Neural cell (in vitro differentiated cells): ENCODE results near the gene IKBKG. TPM values are rescaled to one million over a fixed set of nuclear protein-coding genes. Genes with fewer than 3 reads are reported as not detected.

Source experiments
- H2AFZ ChIP-seq: fragments of 200-600, 300-800 bp; sonication (generic), shearing (Covaris generic); 2 replicates; pipeline ENCODE4 v1.6.0; 2014; ENCODE audit warnings: low read depth, mild to moderate bottlenecking, antibody characterized with exemption, low read length, moderate library complexity
- H3F3A ChIP-seq: fragments of 200-600 bp; shearing (Covaris generic); 2 replicates; pipeline ENCODE4 v1.6.1; 2016; ENCODE audit warnings: mild to moderate bottlenecking, moderate library complexity, mixed read lengths, antibody characterized with exemption, low read length; ENCODE audit not compliant: insufficient read depth, poor library complexity, severe bottlenecking
- H3K27ac ChIP-seq: fragments of 200-600, 300-800 bp; sonication (generic), shearing (Covaris generic); 2 replicates; pipeline ENCODE4 v1.5.1; 2014; ENCODE audit warnings: mild to moderate bottlenecking, low read length, moderate library complexity
- H3K27me3 ChIP-seq: fragments of 300-800, 200-600 bp; sonication (generic), shearing (Covaris generic); 2 replicates; pipeline ENCODE4 v1.6.0; 2014; ENCODE audit warnings: mild to moderate bottlenecking, low read depth, low read length, moderate library complexity; ENCODE audit not compliant: insufficient read depth
- H3K36me3 ChIP-seq: fragments of 300-800, 200-600 bp; sonication (generic), shearing (Covaris generic); 2 replicates; pipeline ENCODE4 v1.5.1; 2014; ENCODE audit warnings: mild to moderate bottlenecking, antibody characterized with exemption, low read length, moderate library complexity; ENCODE audit not compliant: insufficient read depth
- H3K4me2 ChIP-seq: fragments of 300-800, 200-600 bp; sonication (generic), shearing (Covaris generic); 2 replicates; pipeline ENCODE4 v1.6.0; 2014; ENCODE audit warnings: mild to moderate bottlenecking, low read length
- H3K4me3 ChIP-seq: fragments of 300-800, 200-600 bp; sonication (generic), shearing (Covaris generic); 2 replicates; pipeline ENCODE4 v1.5.1; 2014; ENCODE audit warnings: mild to moderate bottlenecking, low read length, moderate library complexity
- H3K79me2 ChIP-seq: fragments of 200-600 bp; shearing (Covaris generic); replicated peaks from 2 replicates; pipeline ENCODE4 v1.6.0; 2014; ENCODE audit warnings: mild to moderate bottlenecking, low read length, moderate library complexity; ENCODE audit not compliant: insufficient read depth
- H3K9ac ChIP-seq: fragments of 300-800, 200-600 bp; sonication (generic), shearing (Covaris generic); 2 replicates; pipeline ENCODE4 v1.6.1; 2016; ENCODE audit warnings: mild to moderate bottlenecking, low read length, mixed read lengths
- H3K9me2 ChIP-seq: fragments of 200-600 bp; shearing (Covaris generic); 2 replicates; pipeline ENCODE4 v1.6.1; 2016; ENCODE audit warnings: mild to moderate bottlenecking, low read length, mixed read lengths; ENCODE audit not compliant: insufficient read depth
- H3K9me3 ChIP-seq: fragments of 200-600, 300-800 bp; sonication (generic), shearing (Covaris generic); 2 replicates; pipeline ENCODE4 v1.6.1; 2016; ENCODE audit warnings: mild to moderate bottlenecking, mixed run types, low read length, moderate library complexity, mixed read lengths
- H4K20me1 ChIP-seq: fragments of 200-600 bp; shearing (Covaris generic); 2 replicates; pipeline ENCODE4 v1.6.1; 2016; ENCODE audit warnings: mild to moderate bottlenecking, mixed run types; ENCODE audit not compliant: insufficient read depth
- CTCF ChIP-seq: fragments of 450-650 bp; IDR thresholded peaks from 2 replicates; pipeline ENCODE4 v1.5.1; 2014; ENCODE audit warnings: antibody characterized with exemption, mild to moderate bottlenecking, moderate library complexity; ENCODE audit not compliant: poor library complexity, severe bottlenecking
- EP300 ChIP-seq: fragments of 450-650 bp; conservative IDR thresholded peaks from 2 replicates; pipeline ENCODE4 v1.6.1; 2014; ENCODE audit warnings: antibody characterized with exemption, mild to moderate bottlenecking, moderate library complexity; ENCODE audit not compliant: poor library complexity, severe bottlenecking
- EZH2 ChIP-seq: fragments of 200-600, 300-800 bp; shearing (Covaris generic), sonication (generic); IDR thresholded peaks from 2 replicates; pipeline ENCODE4 v1.6.1; 2014; ENCODE audit warnings: antibody characterized with exemption, low read length, borderline replicate concordance, mild to moderate bottlenecking; ENCODE audit not compliant: insufficient read depth, poor library complexity, severe bottlenecking
- MXI1 ChIP-seq: fragments of 450-650 bp; conservative IDR thresholded peaks from 2 replicates; pipeline ENCODE4 v1.6.1; 2014; ENCODE audit warnings: antibody characterized with exemption, mild to moderate bottlenecking; ENCODE audit not compliant: poor library complexity, severe bottlenecking
- POLR2AphosphoS5 ChIP-seq: IDR thresholded peaks from 2 replicates; pipeline ENCODE4 v1.6.1; 2012
- RAD21 ChIP-seq: fragments of 450-650 bp; conservative IDR thresholded peaks from 2 replicates; pipeline ENCODE4 v1.6.1; 2014; ENCODE audit warnings: antibody characterized with exemption, mild to moderate bottlenecking, moderate library complexity
- REST ChIP-seq: IDR thresholded peaks from 2 replicates; pipeline ENCODE4 v1.6.1; 2012; ENCODE audit warnings: borderline replicate concordance
- SMC3 ChIP-seq: fragments of 450-650 bp; conservative IDR thresholded peaks from 2 replicates; pipeline ENCODE4 v1.6.1; 2014; ENCODE audit warnings: antibody characterized with exemption, mild to moderate bottlenecking, moderate library complexity; ENCODE audit not compliant: poor library complexity
- TAF1 ChIP-seq: IDR thresholded peaks from 2 replicates; pipeline ENCODE4 v1.6.1; 2012; ENCODE audit warnings: low read depth
- polyA plus RNA-seq: library from polyadenylated mRNA; depleted of rRNA; stranded (reverse); fragments of >200 nt; gene quantifications from 2 replicates; pipeline ENCODE4 v1.2.3, GENCODE V29; 2014

IKBKG gene
- polyA plus RNA-seq, 1 donor from 2014 or later: 37.7 TPM

GRCh38 chrX:154592505-154592904 is 45.1 kb downstream of the IKBKG start:
- TF ChIP-seq SMC3 (no peak), EZH2 (no peak), TAF1 (no peak), REST (no peak)
- Histone ChIP-seq H2AFZ (no peak overlapping the region), H3K79me2 (no peaks in the 10 kb centered on the region), H3K4me2 (no peak overlapping the region), H3K27me3 (no peaks in the 10 kb centered on the region), H3K9ac (no peak overlapping the region), H3K9me3 (no peaks in the 10 kb centered on the region), H3K9me2 (no peaks in the 10 kb centered on the region), H3F3A (no peaks in the 10 kb centered on the region), H3K4me3 (no peak overlapping the region), H3K36me3 (no peaks in the 10 kb centered on the region), H3K27ac (no peak overlapping the region), H4K20me1 (no peaks in the 10 kb centered on the region)

GRCh38 chrX:154593201-154593600 is 45.8 kb downstream of the IKBKG start:
- Histone ChIP-seq H3F3A (no peaks in the 10 kb centered on the region), H4K20me1 (no peaks in the 10 kb centered on the region), H3K9ac (no peak overlapping the region), H3K4me2 (no peak overlapping the region), H3K4me3 (no peak overlapping the region), H3K9me2 (no peaks in the 10 kb centered on the region), H3K9me3 (no peaks in the 10 kb centered on the region), H3K27ac (no peak overlapping the region), H2AFZ (no peak overlapping the region), H3K36me3 (no peaks in the 10 kb centered on the region), H3K79me2 (no peaks in the 10 kb centered on the region), H3K27me3 (no peaks in the 10 kb centered on the region)
- TF ChIP-seq POLR2AphosphoS5 (no peak), EZH2 (no peak), MXI1 (no peak), CTCF (no peak), RAD21 (no peak), REST (no peak), SMC3 (no peak), EP300 (no peak), TAF1 (no peak)
